Fibroblast of skin of left quadriceps (primary cell): ENCODE data around the gene MVK.

ENCODE experiments used
- DNase-seq, 2 experiments: peaks; one replicate each; pipeline ENCODE4 v3.0.0-alpha.2; 2013; ENCODE audit warnings: low read depth in 2 of 2

MVK gene

GRCh38 chr12:109632342-109632741 is 58.7 kb downstream of the MVK start:
- DNase-seq: no peak

DNA sequence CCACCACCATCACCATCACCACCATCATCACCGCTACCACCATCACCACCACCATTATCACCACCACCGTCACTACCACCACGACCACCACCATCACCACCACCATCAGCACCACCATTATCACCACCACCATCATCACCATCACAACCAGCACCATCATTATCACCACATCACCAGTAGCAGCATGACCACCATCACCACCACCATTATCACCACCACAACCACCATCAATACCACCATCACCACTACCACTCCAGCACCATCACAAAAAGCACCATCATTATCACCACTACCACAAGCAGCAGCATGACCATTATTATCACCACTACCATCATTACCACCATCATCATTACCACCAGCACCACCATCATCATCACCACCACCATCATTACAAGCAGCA is 62.1 kb downstream of the MVK start:
- no peak for DNase-seq

- no peak for DNase-seq
Measured at GRCh38 chr12:109637348-109637747, 63.8 kb downstream of the MVK start.

GRCh38 chr12:109637996-109638395 is 64.4 kb downstream of the MVK start:
- no peak for DNase-seq

DNA sequence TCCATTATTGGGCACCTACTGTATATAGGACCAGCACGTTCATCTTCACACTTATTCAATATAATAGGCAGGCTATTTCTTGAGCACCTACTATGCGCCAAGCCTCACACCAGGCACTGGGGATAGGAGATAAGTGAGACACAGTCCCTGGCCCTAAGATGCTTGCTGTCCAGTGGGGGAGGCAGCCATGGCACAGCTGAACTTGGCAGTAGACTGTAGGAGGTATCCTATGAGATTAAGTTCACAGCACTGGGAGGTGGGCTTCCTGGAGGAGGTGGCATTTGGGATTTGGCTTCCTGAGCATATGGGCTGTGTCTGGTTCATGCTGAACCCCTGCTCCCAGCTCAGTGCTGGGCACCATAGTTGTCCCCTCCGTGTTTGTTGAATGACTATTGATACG is 65.1 kb downstream of the MVK start:
- DNase-seq: no peak

DNA sequence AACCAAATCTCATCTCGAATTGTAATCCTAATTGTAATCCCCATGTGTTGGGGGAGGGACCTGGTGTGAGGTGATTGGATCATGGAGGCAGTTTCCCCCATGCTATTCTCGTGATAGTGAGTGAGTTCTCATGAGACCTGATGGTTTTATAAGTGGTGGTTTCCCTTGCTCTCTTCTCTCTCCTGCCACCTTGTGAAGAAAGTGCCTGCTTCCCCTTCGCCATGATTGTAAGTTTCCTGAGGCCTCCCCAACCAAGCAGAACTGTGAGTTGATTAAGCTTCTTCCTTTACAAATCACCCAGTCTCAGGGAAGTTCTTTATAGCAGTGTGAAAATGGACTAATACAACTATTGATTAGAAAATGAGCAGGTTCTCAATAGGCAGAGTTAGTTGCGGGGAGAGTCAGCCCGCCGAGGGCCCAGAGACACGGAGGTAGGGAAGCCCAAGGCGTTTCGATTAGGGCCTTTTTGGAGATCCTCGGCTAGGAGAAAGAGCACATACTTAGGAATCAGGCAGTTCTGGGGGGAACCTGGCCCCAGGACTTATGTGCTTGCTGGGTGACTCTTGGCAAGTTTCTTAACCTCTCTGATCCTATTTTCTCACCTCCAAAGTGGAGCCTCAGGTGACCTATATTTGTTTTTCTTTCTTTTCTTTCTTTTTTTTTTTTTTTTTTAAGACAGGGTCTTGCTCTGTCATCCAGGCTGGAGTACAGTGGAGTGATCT is 65.7 kb downstream of the MVK start:
- no peak for DNase-seq

DNA sequence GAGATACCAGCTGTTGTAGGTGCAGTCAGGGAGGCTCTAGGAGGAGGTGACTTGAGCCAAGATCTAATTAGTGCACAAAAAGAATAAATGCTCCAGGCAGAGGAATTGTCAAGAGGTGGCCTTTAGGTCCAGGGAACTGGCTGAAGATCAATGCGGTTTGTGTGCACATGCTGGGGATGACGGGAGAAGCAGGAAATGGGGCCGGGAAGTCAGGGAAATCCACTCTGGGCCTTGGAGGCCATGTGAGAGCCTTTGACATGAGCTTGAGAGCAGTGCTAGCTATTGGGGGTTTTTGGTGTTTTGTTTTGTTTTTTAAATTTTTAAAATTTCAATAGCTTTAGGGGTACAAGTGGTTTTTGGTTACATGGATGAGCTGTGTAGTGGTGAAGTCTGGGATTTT is 67.4 kb downstream of the MVK start:
- no peak for DNase-seq

DNA sequence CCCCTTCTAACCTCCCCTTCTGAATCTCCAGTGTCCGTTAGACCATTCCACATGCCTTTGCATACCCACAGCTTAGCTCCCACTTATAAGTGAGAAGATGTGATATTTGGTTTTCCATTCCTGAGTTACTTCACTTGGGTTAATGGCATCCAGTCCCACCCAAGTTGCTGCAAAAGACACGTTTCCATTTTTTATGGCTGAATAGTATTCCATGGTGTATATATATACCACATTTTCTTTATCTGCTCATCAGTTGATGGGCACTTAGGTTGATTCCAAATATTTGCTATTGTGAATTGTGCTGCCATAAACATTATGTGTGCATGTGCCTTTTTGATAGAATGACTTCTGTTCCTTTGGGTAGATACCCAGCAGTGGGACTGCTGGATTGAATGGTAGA is 67.8 kb downstream of the MVK start:
- DNase-seq: no peak

DNA sequence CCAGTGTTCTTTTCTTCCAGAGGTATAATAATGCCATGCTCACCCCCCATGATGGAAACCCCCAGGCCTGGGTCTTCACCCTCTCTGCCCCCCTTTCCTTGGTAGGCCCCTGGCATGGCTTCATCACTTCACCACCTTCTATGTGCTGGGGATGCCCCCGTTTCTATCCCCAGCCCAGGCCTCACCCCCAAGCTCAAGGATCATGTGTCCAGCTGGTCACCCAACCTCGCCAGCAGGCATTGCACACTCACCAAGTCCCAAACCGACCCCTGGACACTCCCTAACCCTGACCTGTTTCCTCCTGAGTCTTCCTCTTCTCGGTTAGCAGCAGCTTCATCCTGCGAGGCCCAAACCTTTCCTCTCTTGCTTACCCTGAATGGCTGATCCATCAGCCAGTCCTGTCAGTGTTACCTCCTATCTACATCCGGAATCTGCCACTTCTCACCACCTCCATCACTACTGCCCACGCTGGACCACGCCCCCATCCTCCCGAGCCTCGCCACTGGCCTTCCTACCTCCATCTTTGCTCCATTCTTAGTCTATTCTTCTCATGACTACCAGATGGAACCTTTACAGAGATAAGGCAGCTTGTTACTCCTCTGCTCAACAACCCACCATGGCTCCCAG is 69.0 kb downstream of the MVK start:
- DNase-seq: no peak

GRCh38 chr12:109645194-109645593 is 71.6 kb downstream of the MVK start:
- DNase-seq: no peak

DNA sequence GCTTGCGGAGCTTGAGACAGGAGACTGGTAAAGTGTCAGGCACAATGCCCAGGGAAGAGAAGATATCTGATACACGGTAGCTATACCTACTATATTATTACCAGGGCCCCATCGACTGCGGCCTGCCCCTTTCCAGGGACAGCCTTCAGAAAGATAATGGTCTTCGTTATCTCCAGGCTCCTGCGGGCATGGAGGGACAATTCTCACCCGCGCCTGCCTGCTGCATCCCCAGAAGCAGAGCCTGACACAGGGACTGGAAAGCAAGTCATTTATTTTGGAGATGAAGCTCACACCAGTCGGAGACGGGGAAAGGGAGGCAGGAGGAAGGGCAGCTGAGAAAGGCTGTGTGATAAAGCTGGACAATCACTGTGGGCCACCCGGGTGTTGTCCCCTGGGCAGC is 72.1 kb downstream of the MVK start:
- no peak for DNase-seq
